Measurements from ENCODE around the gene FBXW10.
"Not testable (repeated sequence)": the region's sequence is repeated elsewhere in the genome, so short reads cannot be mapped to it uniquely, and the experiment has no call there.

DNA sequence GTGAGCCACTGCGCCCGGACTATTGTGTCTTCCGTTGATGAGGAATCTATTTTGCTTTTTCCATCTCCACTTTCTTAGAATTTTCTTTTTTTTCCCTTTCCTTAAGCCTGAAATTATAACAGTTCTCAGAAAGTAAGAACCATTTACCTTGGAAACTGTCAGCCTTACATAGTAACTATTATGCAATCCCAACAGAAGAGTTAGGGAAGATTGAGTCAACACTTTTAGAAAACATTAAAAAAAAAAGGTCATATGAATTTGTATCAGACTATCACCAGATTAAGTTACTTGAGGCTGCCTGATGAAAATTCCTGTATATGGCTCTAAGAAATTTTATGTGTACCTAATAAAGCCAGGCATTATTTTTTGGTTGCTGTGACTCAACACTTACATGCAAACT, 35.6 kb upstream of the FBXW10 start:
- TF ChIP-seq, protein P1, sequence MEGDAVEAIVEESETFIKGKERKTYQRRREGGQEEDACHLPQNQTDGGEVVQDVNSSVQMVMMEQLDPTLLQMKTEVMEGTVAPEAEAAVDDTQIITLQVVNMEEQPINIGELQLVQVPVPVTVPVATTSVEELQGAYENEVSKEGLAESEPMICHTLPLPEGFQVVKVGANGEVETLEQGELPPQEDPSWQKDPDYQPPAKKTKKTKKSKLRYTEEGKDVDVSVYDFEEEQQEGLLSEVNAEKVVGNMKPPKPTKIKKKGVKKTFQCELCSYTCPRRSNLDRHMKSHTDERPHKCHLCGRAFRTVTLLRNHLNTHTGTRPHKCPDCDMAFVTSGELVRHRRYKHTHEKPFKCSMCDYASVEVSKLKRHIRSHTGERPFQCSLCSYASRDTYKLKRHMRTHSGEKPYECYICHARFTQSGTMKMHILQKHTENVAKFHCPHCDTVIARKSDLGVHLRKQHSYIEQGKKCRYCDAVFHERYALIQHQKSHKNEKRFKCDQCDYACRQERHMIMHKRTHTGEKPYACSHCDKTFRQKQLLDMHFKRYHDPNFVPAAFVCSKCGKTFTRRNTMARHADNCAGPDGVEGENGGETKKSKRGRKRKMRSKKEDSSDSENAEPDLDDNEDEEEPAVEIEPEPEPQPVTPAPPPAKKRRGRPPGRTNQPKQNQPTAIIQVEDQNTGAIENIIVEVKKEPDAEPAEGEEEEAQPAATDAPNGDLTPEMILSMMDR (IDR thresholded peaks at IDR 0.05; ENCODE audit: low read depth, low read length) = not testable (repeated sequence)
- not testable (repeated sequence) for TF ChIP-seq EZH2phosphoT487 (IDR thresholded peaks at IDR 0.05; ENCODE audit: low read depth)
